ENCODE measurements around the gene INF2.
"Not testable (repeated sequence)": the region's sequence is repeated elsewhere in the genome, so short reads cannot be mapped to it uniquely, and the experiment has no call there.

The INF2 gene

GRCh38 chr14:104689109-104689880, at the start of gene INF2:
INF2 (plus strand) TSS chr14:104689618; CDS start chr14:104701366, 11,748 bp downstream.
- peak; percentile 87 for DNase-seq (ENCODE audit: low spot score)

- peak; percentile 91 for DNase-seq (ENCODE audit: low spot score)
These were observed 49.4 kb upstream of the INF2 start for GRCh38 chr14:104639885-104640548.

GRCh38 chr14:104640681-104641080, 48.7 kb upstream of the INF2 start:
- DNase-seq (ENCODE audit: low spot score) = no peak

- DNase-seq (ENCODE audit: low spot score) = no peak
These were observed 47.5 kb upstream of the INF2 start for GRCh38 chr14:104641753-104642539.

- DNase-seq (ENCODE audit: low spot score) = no peak
These were observed 46.9 kb upstream of the INF2 start for GRCh38 chr14:104642540-104642868.

- DNase-seq (ENCODE audit: low spot score) = no peak
These were observed 46.1 kb upstream of the INF2 start for GRCh38 chr14:104643306-104643705.

GRCh38 chr14:104644091-104644635, 45.3 kb upstream of the INF2 start:
- no peak for DNase-seq (ENCODE audit: low spot score)

- no peak for DNase-seq (ENCODE audit: low spot score)
These were observed 44.6 kb upstream of the INF2 start for GRCh38 chr14:104644656-104645378.

- DNase-seq (ENCODE audit: low spot score) = no peak
These were observed 41.9 kb upstream of the INF2 start for GRCh38 chr14:104647467-104648043.

GRCh38 chr14:104650057-104650980, 39.1 kb upstream of the INF2 start:
- peak; percentile 87 for DNase-seq (ENCODE audit: low spot score)

- no peak for DNase-seq (ENCODE audit: low spot score)
These were observed 38.2 kb upstream of the INF2 start for GRCh38 chr14:104650981-104651875.

GRCh38 chr14:104651876-104652260, 37.5 kb upstream of the INF2 start:
- DNase-seq (ENCODE audit: low spot score) = no peak

GRCh38 chr14:104652386-104652785, 37.0 kb upstream of the INF2 start:
- no peak for DNase-seq (ENCODE audit: low spot score)

- DNase-seq (ENCODE audit: low spot score) = not testable (repeated sequence)
These were observed 36.1 kb upstream of the INF2 start for GRCh38 chr14:104653130-104653920.

- no peak for DNase-seq (ENCODE audit: low spot score)
These were observed 35.3 kb upstream of the INF2 start for GRCh38 chr14:104654119-104654518.

- no peak for DNase-seq (ENCODE audit: low spot score)
These were observed 34.1 kb upstream of the INF2 start for GRCh38 chr14:104655128-104655848.

- no peak for DNase-seq (ENCODE audit: low spot score)
These were observed 33.3 kb upstream of the INF2 start for GRCh38 chr14:104656014-104656714.
